NCI-H2196 treated with DMSO at 0.1 percent for 48 hours (cell line): ENCODE results near the gene ATP6V1A.
A peak's percentile ranks its signal among the peaks of the same experiment; 100 is the strongest.

ENCODE experiments used
- DNase-seq: peaks from one replicate; lab custom pipeline; 2025; ENCODE audit not compliant: unreplicated experiment; lab: John Stamatoyannopoulos, UW

The ATP6V1A gene

GRCh38 chr3:113745756-113746547 lies 883 bp upstream of the ATP6V1A start, which contains the start of gene NAA50:
Gene NAA50 (minus strand): TSS chr3:113746249. CDS start chr3:113745949, 300 bp downstream.
- DNase-seq, result peak; percentile 97

DNA sequence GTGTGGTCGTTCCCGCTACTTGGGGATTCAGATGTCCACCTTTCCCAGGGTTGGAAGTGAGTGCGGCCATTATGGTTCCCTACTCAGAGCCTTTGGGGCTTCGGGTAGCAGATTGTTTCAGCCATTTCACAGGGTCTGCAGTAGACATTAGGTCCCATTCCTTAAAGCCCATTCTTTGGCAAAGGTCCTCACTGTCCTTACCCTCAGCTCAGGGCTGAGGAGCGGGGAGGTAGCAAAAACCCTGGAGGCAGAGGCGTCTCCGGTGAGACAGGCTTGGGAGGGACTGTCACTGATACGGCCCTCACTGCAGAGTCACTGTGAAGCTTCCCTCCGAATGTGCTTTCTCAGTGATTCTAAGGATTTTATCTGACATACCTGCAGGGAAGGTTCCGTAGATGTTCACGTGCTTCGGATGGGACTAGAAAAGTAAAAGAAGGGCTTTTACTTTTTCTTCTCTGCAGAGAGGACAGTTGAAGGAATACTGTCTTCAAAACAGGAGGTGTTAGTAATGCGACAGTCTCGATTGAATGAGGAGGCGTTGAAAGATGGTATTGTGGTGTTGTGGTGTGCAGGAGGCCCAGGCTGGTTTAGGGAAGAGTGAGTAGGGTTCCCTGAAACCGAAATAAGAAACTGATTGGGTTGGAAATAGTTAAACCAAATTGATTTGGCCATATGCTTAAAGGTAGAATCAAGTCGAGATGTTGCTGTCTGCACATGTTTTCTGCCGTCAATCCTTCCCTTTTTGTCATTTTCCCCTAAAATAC lies 630 bp downstream of the ATP6V1A start:
- DNase-seq, result no peak

- DNase-seq, result no peak
These were observed 4.3 kb downstream of the ATP6V1A start for GRCh38 chr3:113751141-113751540.

DNA sequence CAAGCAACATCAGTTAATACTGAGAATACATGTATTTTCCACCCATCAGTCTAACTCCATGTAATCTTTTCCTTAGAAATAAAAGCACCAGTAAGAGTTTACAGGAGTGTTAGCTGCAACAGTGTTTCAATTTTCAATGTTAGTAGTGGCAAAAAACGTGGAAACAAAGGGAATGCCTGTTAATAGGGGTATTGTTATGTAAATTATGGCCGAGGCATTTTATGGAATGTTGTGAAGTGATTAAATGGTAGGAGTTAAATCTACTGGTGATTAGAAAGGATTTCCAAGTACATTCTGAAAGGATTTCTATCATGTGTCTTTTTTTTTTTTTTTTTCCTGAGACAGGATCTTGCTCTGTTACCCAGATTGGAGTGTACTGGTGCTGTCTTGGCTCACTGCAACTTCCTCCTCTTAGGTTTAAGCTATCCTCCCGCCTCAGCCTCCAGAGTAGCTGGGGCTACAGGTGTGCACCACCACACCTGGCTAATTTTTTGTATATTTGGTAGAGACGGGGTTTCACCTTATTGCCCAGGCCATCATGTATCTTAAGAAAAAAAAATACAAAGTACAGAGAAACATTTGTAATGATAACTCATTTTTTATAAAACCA lies 6.6 kb downstream of the ATP6V1A start:
- no peak for DNase-seq

DNA sequence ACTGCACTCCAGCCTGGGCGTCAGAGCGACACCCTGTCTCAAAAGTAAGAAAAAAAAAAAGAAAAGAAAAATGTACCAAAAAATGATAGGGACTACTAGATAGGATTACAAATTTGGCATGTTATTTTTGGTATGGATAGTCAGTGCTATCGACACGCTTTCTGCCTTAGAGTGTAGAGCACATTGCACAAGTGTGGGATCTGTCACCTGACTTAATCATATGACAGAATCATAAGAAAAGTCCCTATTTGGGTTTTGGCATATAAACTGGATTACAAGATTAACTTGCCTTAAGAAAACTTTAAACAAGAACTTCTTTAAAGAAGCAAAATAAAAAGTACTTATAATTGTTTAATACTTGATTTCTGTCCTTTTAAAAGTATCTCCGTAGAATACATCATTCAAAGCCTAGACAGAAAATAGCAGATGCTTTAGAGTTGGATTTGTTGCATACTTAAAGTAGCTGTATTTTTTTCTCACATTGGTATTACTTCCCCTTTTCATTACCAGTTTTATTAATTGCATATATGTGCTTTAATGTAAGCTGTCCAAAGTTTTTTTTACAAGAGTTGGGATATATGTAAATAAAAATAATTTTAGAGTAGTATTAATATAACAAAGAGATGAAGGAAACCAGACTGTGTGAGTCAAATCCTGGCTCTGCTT lies 7.8 kb downstream of the ATP6V1A start:
- no peak for DNase-seq

- DNase-seq, result no peak
These were observed 11.7 kb downstream of the ATP6V1A start for GRCh38 chr3:113758389-113759024.

DNA sequence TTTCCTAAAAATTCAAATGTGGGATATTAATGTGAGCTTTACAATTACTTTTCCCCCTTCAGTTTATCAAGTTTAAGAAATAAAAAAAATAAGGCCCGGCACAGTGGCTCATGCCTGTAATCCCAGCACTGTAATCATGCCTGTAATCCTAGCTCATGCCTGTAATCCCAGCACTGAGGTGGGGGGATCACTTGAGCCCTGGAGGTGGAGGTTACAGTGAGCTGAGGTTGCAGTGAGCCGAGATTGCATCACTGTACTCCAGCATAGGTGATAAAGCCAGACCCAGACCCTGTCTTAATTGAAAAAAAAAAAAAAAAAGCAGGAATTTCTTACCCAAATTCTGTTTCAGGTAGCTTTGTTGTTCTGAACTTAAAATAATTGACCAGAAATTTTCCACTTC lies 17.9 kb downstream of the ATP6V1A start:
- no peak for DNase-seq

- DNase-seq, result no peak
These were observed 22.7 kb downstream of the ATP6V1A start for GRCh38 chr3:113769551-113769950.

GRCh38 chr3:113771993-113772392 lies 25.2 kb downstream of the ATP6V1A start:
- DNase-seq, result no peak

DNA sequence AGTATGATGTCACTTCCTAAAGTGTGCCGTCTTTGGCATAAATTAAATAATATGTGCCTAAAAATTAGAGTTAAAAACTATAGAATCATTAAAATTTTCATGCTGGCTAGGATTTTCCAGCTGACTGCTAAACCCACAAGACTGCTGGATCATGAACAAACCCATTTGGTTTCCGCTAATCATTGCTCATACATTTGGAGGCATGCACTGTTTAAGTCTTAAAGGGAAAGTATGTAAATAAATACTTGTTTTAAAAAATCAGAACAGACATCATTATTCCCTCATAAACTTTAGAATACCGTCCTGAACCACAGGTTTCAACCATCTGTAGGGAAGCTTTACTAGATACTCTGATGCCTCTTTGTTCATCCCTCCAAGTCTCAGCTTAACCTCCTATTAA lies 26.5 kb downstream of the ATP6V1A start:
- DNase-seq, result no peak

- no peak for DNase-seq
These were observed 28.7 kb downstream of the ATP6V1A start for GRCh38 chr3:113775516-113775915.

DNA sequence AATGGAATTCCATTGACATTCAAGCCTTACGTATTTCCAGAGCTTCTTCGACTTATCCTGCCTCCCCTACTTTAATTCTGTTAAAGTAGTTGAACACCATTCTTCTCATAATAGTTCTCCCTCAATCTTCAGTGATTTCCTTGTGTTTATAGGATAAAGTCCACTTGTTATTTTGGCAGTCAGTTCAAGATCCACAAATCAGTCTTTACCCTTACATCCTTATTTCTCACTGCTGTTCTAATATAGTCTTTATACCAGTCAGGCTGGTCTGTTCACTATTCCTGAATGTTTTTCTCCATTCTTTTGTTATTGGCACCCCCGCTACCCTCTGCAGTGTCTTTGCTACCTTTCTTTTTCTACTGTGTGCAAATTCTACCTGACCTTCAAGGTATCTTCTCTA lies 29.7 kb downstream of the ATP6V1A start:
- DNase-seq, result no peak

- no peak for DNase-seq
These were observed 36.6 kb downstream of the ATP6V1A start for GRCh38 chr3:113783463-113783862.

DNA sequence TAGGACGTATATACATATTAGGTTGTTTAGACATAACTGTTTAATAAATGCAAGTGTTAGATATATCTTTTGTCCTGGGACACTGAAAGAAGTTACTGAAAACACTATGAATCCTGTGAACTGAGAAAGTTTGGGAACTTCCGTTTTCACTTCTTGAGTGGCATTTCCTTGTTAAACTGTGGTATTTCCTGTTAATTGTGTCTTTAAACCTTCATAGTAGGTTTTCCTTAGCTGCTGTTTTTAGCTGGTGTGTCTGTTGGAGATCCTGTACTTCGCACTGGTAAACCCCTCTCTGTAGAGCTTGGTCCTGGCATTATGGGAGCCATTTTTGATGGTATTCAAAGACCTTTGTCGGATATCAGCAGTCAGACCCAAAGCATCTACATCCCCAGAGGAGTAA lies 37.1 kb downstream of the ATP6V1A start:
- DNase-seq, result no peak

GRCh38 chr3:113791381-113791780 lies 44.5 kb downstream of the ATP6V1A start:
- no peak for DNase-seq

- no peak for DNase-seq
These were observed 47.7 kb downstream of the ATP6V1A start for GRCh38 chr3:113794526-113794925.

GRCh38 chr3:113795693-113796092 lies 48.9 kb downstream of the ATP6V1A start:
- DNase-seq, result no peak

GRCh38 chr3:113802795-113803455 lies 56.1 kb downstream of the ATP6V1A start:
- DNase-seq, result no peak

DNA sequence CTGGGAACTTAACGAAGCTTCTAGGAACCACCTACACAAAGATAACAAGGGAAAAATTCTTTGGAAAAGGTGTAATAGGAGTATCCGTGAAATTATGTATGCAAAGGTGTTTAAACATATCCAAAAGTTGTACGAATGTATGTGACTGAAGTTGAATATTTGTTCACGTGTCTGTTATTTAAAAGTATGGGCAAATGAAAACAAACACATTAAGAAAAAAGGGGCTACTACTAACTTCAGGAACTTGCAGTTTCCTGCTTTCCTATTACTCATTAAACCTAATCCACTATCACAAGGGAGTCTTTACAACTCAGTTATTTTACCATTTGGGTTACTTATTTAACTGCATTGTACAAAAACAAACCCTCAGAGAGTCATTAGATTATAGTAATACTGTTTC lies 57.8 kb downstream of the ATP6V1A start:
- DNase-seq, result no peak

DNA sequence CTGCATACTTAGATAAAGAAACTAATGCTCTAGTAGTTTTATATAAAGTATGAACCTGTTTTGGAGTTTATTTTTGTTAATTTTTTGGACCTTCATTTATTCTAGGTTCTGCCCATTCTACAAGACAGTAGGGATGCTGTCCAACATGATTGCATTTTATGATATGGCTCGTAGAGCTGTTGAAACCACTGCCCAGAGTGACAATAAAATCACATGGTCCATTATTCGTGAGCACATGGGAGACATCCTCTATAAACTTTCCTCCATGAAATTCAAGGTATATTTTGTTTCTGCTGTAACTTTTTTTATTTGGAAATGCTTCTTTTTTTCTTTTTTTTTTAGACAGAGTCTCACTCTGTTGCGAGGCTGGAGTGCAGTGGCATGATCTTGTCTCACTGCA lies 58.4 kb downstream of the ATP6V1A start:
- no peak for DNase-seq
